HepG2 (cell line): ENCODE results near the gene MICA. TPM values are rescaled to one million over a fixed set of nuclear protein-coding genes. Genes with fewer than 3 reads are reported as not detected.
A peak's percentile ranks its signal among the peaks of the same experiment; 100 is the strongest.

Experiments used
- ATAC-seq: fragments of 200-7000 bp; cut with Tn5 transposase; 3 replicates; pipeline ENCODE4 v1.9.1; 2020; ENCODE audit warnings: mild to moderate bottlenecking, moderate library complexity
- BruUV-seq: library from RNA; stranded (reverse); fragments of 400-500 nt; replicated peaks from 2 replicates; lab custom pipeline; 2021; lab: Mats Ljungman, UMichigan
- CTCF ChIA-PET: fragments of 300-600 bp; formaldehyde crosslinking; extraction: SDS; loops from one replicate; lab custom pipeline; 2021; ENCODE audit warnings: low total read pairs, inconsistent platforms, low intra/inter-chr PET ratio; lab: Yijun Ruan, JAX
- POLR2A ChIA-PET: fragments of 350-600 bp; sonication (Branson Sonifier 250); formaldehyde crosslinking; loops from one replicate; lab custom pipeline; 2020; ENCODE audit warnings: antibody characterized with exemption, inconsistent platforms; lab: Yijun Ruan, JAX
- DNase-seq: peaks from one replicate; pipeline ENCODE4 v3.0.0-alpha.2; 2015; ENCODE audit warnings: low spot score
- FAIRE-seq: peaks from 3 replicates; lab custom pipeline; 2011; peaks lifted over from hg19 to GRCh38; lab: Jason Lieb, UNC
- H2AFZ ChIP-seq: one replicate; pipeline ENCODE4 v1.6.1; 2011; ENCODE audit warnings: low read length, inconsistent platforms
- H3K27ac ChIP-seq: fragments of 300-600 bp; 3 replicates; pipeline ENCODE4 v1.8.0; 2011; ENCODE audit warnings: mixed run types, mild to moderate bottlenecking, mixed read lengths, low read length, inconsistent platforms; ENCODE audit not compliant: insufficient read depth; ENCODE audit errors: extremely low read length
- H3K27me3 ChIP-seq, 2 experiments: fragments of 200-600 bp in 1 of 2; 2 replicates in 1 of 2; 3 replicates in 1 of 2; pipeline versions ENCODE4 v1.6.0 to v1.8.0; 2011; ENCODE audit warnings: low read length in 2 of 2, mild to moderate bottlenecking in 2 of 2, moderate library complexity in 2 of 2, inconsistent platforms in 1 of 2; ENCODE audit not compliant: insufficient read depth in 2 of 2, control insufficient read depth in 1 of 2
- H3K36me3 ChIP-seq, 2 experiments: fragments of 200-600 bp in 1 of 2; replicated peaks in 1 of 2; 2 replicates in 1 of 2; 3 replicates in 1 of 2; pipeline versions ENCODE4 v1.5.1 to v1.8.0; 2011; ENCODE audit warnings: low read length in 2 of 2, inconsistent platforms in 1 of 2; ENCODE audit not compliant: insufficient read depth in 2 of 2, control insufficient read depth in 1 of 2
- H3K4me1 ChIP-seq: 2 replicates; pipeline ENCODE4 v1.5.1; 2012; ENCODE audit warnings: low read length, inconsistent platforms; ENCODE audit not compliant: insufficient read depth
- H3K4me2 ChIP-seq: 2 replicates; pipeline ENCODE4 v1.6.0; 2011; ENCODE audit warnings: low read depth, low read length, inconsistent platforms
- H3K4me3 ChIP-seq, 3 experiments: fragments of 200-600 bp in 1 of 3; sonication (generic), shearing (Covaris generic) in 1 of 3; replicated peaks in 1 of 3; 2 replicates each; pipeline ENCODE4 v1.5.1; 2011 to 2016; ENCODE audit warnings: low read length in 3 of 3, inconsistent platforms in 2 of 3, low read depth in 2 of 3, mild to moderate bottlenecking in 2 of 3, control low read depth in 1 of 3, mixed read lengths in 1 of 3; ENCODE audit not compliant: insufficient read depth in 1 of 3
- H3K79me2 ChIP-seq: one replicate; pipeline ENCODE4 v1.6.1; 2011; ENCODE audit warnings: low read length, inconsistent platforms; ENCODE audit not compliant: insufficient read depth
- H3K9ac ChIP-seq: 2 replicates; pipeline ENCODE4 v1.6.0; 2011; ENCODE audit warnings: mild to moderate bottlenecking, low read depth, low read length, inconsistent platforms; ENCODE audit not compliant: insufficient read depth
- H3K9me3 ChIP-seq: 2 replicates; pipeline ENCODE4 v1.5.1; 2012; ENCODE audit warnings: mild to moderate bottlenecking, low read length
- H4K20me1 ChIP-seq: 2 replicates; pipeline ENCODE4 v1.6.0; 2011; ENCODE audit warnings: inconsistent platforms, mild to moderate bottlenecking, low read length, moderate library complexity; ENCODE audit not compliant: insufficient read depth
- ATF7-NPFF ChIP-seq: sonication (generic); formaldehyde crosslinking; IDR thresholded peaks from 2 replicates; pipeline ENCODE4 v1.8.1; 2023; ENCODE audit warnings: mild to moderate bottlenecking, low read depth, missing genetic modification reagents, moderate library complexity
- CHCHD3 ChIP-seq: sonication (generic); formaldehyde crosslinking; IDR thresholded peaks from 2 replicates; pipeline ENCODE4 v1.8.0; 2022; ENCODE audit warnings: mild to moderate bottlenecking, missing genetic modification reagents, moderate library complexity
- MIER2 ChIP-seq: IDR thresholded peaks from 2 replicates; pipeline ENCODE4 v1.6.1; 2016; ENCODE audit warnings: missing biosample characterization, missing genetic modification reagents
- NR2F6 ChIP-seq, 2 experiments: IDR thresholded peaks; 2 replicates each; pipeline ENCODE4 v1.6.1; 2016; ENCODE audit warnings: antibody characterized with exemption in 1 of 2, mild to moderate bottlenecking in 1 of 2
- PHF21A ChIP-seq: sonication (generic); formaldehyde crosslinking; IDR thresholded peaks from 2 replicates; pipeline ENCODE4 v1.5.0; 2020; ENCODE audit warnings: mild to moderate bottlenecking, missing genetic modification reagents
- SIN3B ChIP-seq: fragments of 150-350 bp; IDR thresholded peaks from 2 replicates; pipeline ENCODE4 v1.6.1; 2014; ENCODE audit warnings: low read length
- SRSF9 ChIP-seq: fragments of 200-400 bp; formaldehyde crosslinking; IDR thresholded peaks from 2 replicates; pipeline ENCODE4 v1.6.1; 2018; ENCODE audit warnings: borderline replicate concordance, mild to moderate bottlenecking, low read depth, low read length; ENCODE audit not compliant: insufficient read depth, poor library complexity, severe bottlenecking
- YEATS2 ChIP-seq: sonication (generic); formaldehyde crosslinking; IDR thresholded peaks from 2 replicates; pipeline ENCODE4 v1.4.0; 2020; ENCODE audit warnings: missing genetic modification reagents, borderline replicate concordance
- ZNF430 ChIP-seq: sonication (generic); formaldehyde crosslinking; IDR thresholded peaks from 2 replicates; pipeline ENCODE4 v1.9.0; 2021; ENCODE audit warnings: mild to moderate bottlenecking, missing genetic modification reagents
- WGBS: methylation state at CpG from one replicate; pipeline ENCODE4 v1.1.6; 2017; ENCODE audit warnings: low lambda C conversion rate; 5-methylcytosine and 5-hydroxymethylcytosine counted together
- in situ Hi-C: cut with HindIII; loops from 2 replicates; pipeline ENCODE4 v1.10.0; 2017; ENCODE audit warnings: low pct_unique_long_range_greater_than_20kb; ENCODE audit not compliant: extremely low pct_ligation_motif_present
- intact Hi-C: fragments of 100-400 bp; cut with micrococcal nuclease; formaldehyde crosslinking; loops from one replicate; pipeline ENCODE4 v1.10.0; 2022; ENCODE audit not compliant: unreplicated experiment
- polyA plus RNA-seq, 8 experiments: library from polyadenylated mRNA; depleted of rRNA in 3 of 8; stranded (reverse) in 7 of 8; unstranded in 1 of 8; fragments of >200 nt; fragmentation: Illumina TruSeq in 4 of 8; extraction: Trizol in 4 of 8; gene quantifications; 2 replicates each; pipeline versions ENCODE4 v1.2.1 to v1.2.3, GENCODE V29; 2011 to 2016; ENCODE audit warnings: low read depth in 4 of 8, missing spikeins in 1 of 8, mixed read lengths in 1 of 8; ENCODE audit not compliant: insufficient read depth in 1 of 8
- total RNA-seq, 5 experiments: library from RNA; depleted of rRNA; stranded (reverse); fragments of >200 nt; fragmentation: Illumina TruSeq; extraction: Trizol; gene quantifications; 2 replicates each; pipeline ENCODE4 v1.2.3, GENCODE V29; 2016; ENCODE audit warnings: low read depth in 1 of 5
- TF ChIP-seq, protein P1 (sequence below): sonication (generic); formaldehyde crosslinking; IDR thresholded peaks from 2 replicates; pipeline ENCODE4 v1.5.1; 2020; ENCODE audit warnings: mild to moderate bottlenecking, missing genetic modification reagents, moderate library complexity
- TF ChIP-seq, protein P2 (sequence below): sonication (generic); formaldehyde crosslinking; IDR thresholded peaks from 2 replicates; pipeline ENCODE4 v1.5.0; 2020; ENCODE audit warnings: missing genetic modification reagents
- TF ChIP-seq, protein P3 (sequence below), 2 experiments: IDR thresholded peaks; 2 replicates each; pipeline ENCODE4 v1.6.1; 2011 to 2012; ENCODE audit warnings: low read length in 2 of 2, borderline replicate concordance in 1 of 2, low read depth in 1 of 2, mild to moderate bottlenecking in 1 of 2, moderate library complexity in 1 of 2

MICA gene
- total and polyA plus RNA-seq, 2 of the 13 experiments (the other 11 are each of a cell fraction or from before 2014, with no cell fraction given) = 21.6 to 38.1 TPM

DNA sequence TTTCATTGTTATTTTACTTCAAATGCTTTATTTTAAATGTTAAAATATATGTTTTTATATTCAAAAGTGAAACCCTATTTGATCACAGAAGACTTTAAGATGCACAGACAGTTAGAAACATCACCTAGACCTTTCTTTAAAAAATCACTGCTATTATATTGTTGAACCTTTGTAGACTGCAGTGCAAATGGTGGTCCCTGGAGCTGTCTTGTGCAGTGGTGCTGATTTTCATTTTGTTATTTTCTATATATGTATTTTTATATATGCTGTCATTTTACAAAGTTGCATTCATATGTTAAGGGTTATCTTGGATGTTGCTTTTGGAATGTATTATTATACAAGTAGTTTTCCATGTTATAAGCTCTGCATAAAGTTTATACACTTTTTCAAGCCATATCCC is 27.7 kb upstream of the MICA start:
- FAIRE-seq = no peak
- BruUV-seq = no TSS peak
- H3K36me3 ChIP-seq = no peaks in the 10 kb centered on the region

DNA sequence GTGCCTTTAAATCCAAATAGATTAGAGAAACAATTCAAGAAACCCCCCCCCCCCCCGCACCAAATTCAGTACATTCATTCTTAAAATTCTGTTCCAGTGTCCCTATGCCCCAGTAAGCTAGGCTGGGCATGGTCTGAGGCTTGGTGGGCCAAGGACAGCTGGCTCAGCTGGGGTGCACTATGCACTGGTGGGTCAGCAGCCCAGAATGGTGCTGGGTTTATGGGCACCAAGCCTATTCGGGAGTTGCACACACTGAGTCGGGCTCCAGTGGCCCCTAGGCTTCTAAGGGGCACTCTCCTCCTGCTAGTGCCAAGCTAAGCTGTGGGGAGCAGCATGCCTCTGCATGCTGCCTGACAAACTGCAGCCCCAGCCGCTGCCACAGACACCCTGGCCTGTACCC is 26.4 kb upstream of the MICA start:
- Histone ChIP-seq H3K9me3 (no peaks in the 10 kb centered on the region), H3K4me3 (no peak overlapping the region), H3K9ac (no peak overlapping the region), H3K4me2 (no peak overlapping the region), H4K20me1 (no peaks in the 10 kb centered on the region), H3K27me3 (peaks cover 0 to 8% of the 10 kb centered on the region in 2 experiments; a peak in 3 of 5 replicates), H3K79me2 (no peaks in the 10 kb centered on the region), H2AFZ (no peak overlapping the region), H3K27ac (no peak overlapping the region), H3K4me1 (peaks cover 16% of the 10 kb centered on the region), H3K36me3 (no peaks in the 10 kb centered on the region)
- CTCF ChIA-PET = no interaction called here
- FAIRE-seq (no peak), ATAC-seq (0 out of 3 replicates have a peak, but pooled peaks have one; percentile 19), DNase-seq (no peak)
- in situ Hi-C loops (no loop called here), intact Hi-C loops (no loop called here)
- POLR2A ChIA-PET = no interaction called here
- 0% methylated on average over 3 of the region's 4 CpGs for WGBS
- no TSS peak for BruUV-seq
- no peak for TF ChIP-seq CHCHD3
- no peak for TF ChIP-seq NR2F6 (IDR thresholded peaks at IDR 0.05)
- no peak for TF ChIP-seq NR2F6 (CRISPR knock-in tag; IDR thresholded peaks at IDR 0.05)
- no peak for TF ChIP-seq MIER2 (CRISPR knock-in tag)
- no peak for TF ChIP-seq SRSF9
- TF ChIP-seq ZNF430 (CRISPR knock-in tag) = no peak
- TF ChIP-seq YEATS2 = no peak
- no peak for TF ChIP-seq PHF21A (CRISPR knock-in tag)
- TF ChIP-seq, protein P1, sequence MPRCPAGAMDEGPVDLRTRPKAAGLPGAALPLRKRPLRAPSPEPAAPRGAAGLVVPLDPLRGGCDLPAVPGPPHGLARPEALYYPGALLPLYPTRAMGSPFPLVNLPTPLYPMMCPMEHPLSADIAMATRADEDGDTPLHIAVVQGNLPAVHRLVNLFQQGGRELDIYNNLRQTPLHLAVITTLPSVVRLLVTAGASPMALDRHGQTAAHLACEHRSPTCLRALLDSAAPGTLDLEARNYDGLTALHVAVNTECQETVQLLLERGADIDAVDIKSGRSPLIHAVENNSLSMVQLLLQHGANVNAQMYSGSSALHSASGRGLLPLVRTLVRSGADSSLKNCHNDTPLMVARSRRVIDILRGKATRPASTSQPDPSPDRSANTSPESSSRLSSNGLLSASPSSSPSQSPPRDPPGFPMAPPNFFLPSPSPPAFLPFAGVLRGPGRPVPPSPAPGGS (CRISPR knock-in tag) = no peak
- TF ChIP-seq, protein P2, sequence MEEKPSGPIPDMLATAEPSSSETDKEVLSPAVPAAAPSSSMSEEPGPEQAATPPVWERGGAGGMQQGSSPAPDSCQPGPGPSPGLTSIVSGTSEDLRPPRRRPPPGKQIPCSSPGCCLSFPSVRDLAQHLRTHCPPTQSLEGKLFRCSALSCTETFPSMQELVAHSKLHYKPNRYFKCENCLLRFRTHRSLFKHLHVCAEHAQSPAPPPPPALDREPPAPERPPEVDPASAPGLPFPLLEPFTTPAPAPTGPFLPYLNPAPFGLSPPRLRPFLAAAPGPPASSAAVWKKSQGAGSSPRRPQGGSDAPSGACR (CRISPR knock-in tag) = no peak
- no peak for TF ChIP-seq SIN3B

More for the DNA sequence above, 27.7 kb upstream of the MICA start:
- Histone ChIP-seq H3K9ac (no peak overlapping the region), H3K4me3 (no peak overlapping the region), H3K27me3 (peaks cover 0 to 4% of the 10 kb centered on the region in 2 experiments; a peak in 2 of 5 replicates), H4K20me1 (no peaks in the 10 kb centered on the region), H3K27ac (no peak overlapping the region), H3K79me2 (no peaks in the 10 kb centered on the region), H2AFZ (no peak overlapping the region), H3K4me1 (peaks cover 16% of the 10 kb centered on the region), H3K9me3 (no peaks in the 10 kb centered on the region), H3K4me2 (no peak overlapping the region)
- DNase-seq (no peak), ATAC-seq (no peak)
- in situ Hi-C loops (no loop called here), intact Hi-C loops (no loop called here)
- ChIA-PET POLR2A (no interaction called here), CTCF (interaction anchor here (1.3 kb wide), 1 partner anchor 9 kb away, joined by 3 read pairs; no protein-coding TSS in a partner anchor)
- TF ChIP-seq, protein P3, sequence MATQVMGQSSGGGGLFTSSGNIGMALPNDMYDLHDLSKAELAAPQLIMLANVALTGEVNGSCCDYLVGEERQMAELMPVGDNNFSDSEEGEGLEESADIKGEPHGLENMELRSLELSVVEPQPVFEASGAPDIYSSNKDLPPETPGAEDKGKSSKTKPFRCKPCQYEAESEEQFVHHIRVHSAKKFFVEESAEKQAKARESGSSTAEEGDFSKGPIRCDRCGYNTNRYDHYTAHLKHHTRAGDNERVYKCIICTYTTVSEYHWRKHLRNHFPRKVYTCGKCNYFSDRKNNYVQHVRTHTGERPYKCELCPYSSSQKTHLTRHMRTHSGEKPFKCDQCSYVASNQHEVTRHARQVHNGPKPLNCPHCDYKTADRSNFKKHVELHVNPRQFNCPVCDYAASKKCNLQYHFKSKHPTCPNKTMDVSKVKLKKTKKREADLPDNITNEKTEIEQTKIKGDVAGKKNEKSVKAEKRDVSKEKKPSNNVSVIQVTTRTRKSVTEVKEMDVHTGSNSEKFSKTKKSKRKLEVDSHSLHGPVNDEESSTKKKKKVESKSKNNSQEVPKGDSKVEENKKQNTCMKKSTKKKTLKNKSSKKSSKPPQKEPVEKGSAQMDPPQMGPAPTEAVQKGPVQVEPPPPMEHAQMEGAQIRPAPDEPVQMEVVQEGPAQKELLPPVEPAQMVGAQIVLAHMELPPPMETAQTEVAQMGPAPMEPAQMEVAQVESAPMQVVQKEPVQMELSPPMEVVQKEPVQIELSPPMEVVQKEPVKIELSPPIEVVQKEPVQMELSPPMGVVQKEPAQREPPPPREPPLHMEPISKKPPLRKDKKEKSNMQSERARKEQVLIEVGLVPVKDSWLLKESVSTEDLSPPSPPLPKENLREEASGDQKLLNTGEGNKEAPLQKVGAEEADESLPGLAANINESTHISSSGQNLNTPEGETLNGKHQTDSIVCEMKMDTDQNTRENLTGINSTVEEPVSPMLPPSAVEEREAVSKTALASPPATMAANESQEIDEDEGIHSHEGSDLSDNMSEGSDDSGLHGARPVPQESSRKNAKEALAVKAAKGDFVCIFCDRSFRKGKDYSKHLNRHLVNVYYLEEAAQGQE (IDR thresholded peaks at IDR 0.05; ENCODE audit: borderline replicate concordance in 1 of 2, low read depth in 1 of 2, low read length in 2 of 2) = peak in 1 of 2 experiments; percentile 74; a peak in 1 of 4 replicates
- no peak for TF ChIP-seq ATF7-NPFF (CRISPR knock-in tag)
